ENCODE data around the gene FGD2. TPM values are rescaled to one million over a fixed set of nuclear protein-coding genes. Genes with fewer than 3 reads are reported as not detected.

FGD2 gene
- total RNA-seq, 1 donor from 2014 or later = 0.65 TPM

Other genes starting within 250 kb of the FGD2 start
- gene CPNE5, start 166.2 kb upstream of the FGD2 start, total RNA-seq = 0.54 and 0.61 TPM in 2 replicates
- gene PPIL1, start 130.9 kb upstream of the FGD2 start, total RNA-seq = 60.2 and 62.6 TPM in 2 replicates
- gene C6orf89, start 119.7 kb upstream of the FGD2 start, total RNA-seq = 31.5 and 31.8 TPM in 2 replicates
- not detected in 2 replicates for gene PI16, start 50.9 kb upstream of the FGD2 start, total RNA-seq
- 120 and 127 TPM in 2 replicates for gene MTCH1, start 19.5 kb upstream of the FGD2 start, total RNA-seq
- 182 and 192 TPM in 2 replicates for gene PIM1, start 164.5 kb downstream of the FGD2 start, total RNA-seq

All from activated T-helper 1 cell treated with anti-CD3 and anti-CD28 coated beads, Interleukin-12 subunit alpha, Interleukin-12 subunit beta, Interleukin-2, Interleukin-4 antibody, amounts not matched to agents 30 ng/mL and 10 ng/mL and 1 ng/mL, durations not matched to agents 14 hours and 24 hours and 36 hours (primary cell).